Mammary epithelial cell (primary cell): ENCODE data around the gene GJB3.

Experiments used
- EZH2 ChIP-seq: IDR thresholded peaks from 2 replicates; pipeline ENCODE4 v1.6.1; 2012; ENCODE audit warnings: low read length, inconsistent platforms, borderline replicate concordance
- TF ChIP-seq, protein P1 (sequence below), 2 donors: IDR thresholded peaks in 1 of 2; conservative IDR thresholded peaks in 1 of 2; 2 replicates each; pipeline ENCODE4 v1.5.1; 2011 to 2012; ENCODE audit warnings: inconsistent platforms in 2 of 2, low read length in 2 of 2, mild to moderate bottlenecking in 2 of 2, control low read depth in 1 of 2, low read depth in 1 of 2; ENCODE audit not compliant: insufficient read depth in 1 of 2; ENCODE audit errors: extremely low read depth in 1 of 2

DNA sequence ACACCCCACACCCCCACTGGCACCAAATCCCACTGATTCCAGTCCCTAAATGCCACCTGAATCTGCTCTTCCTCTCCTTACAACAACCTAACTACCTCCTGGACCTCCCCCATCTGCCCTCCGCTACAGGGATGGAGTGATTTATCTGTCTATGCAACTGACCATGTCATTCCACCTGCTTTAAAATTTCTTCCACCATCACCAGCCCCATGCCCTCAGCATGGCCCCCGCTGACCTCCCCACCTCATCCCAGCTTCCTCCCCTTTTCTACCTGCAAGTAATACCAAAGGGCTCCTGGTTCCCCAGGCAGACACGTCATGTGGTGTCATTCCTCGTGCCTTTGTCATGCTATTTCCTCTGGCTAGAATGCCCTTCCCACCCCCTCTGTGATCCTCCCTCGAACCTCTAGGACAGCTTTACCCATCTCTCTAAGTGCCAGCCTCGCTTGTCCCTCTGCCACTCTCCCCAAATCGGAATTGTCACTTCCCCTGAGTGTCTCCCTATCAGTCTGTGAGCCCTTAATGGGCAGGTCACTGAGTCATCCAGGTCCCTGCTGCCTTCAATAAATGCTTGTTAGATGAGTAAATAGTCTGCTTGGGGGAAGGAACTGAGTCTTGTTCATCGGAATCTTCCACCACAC, 17.8 kb upstream of the GJB3 start:
- TF ChIP-seq, protein P1, sequence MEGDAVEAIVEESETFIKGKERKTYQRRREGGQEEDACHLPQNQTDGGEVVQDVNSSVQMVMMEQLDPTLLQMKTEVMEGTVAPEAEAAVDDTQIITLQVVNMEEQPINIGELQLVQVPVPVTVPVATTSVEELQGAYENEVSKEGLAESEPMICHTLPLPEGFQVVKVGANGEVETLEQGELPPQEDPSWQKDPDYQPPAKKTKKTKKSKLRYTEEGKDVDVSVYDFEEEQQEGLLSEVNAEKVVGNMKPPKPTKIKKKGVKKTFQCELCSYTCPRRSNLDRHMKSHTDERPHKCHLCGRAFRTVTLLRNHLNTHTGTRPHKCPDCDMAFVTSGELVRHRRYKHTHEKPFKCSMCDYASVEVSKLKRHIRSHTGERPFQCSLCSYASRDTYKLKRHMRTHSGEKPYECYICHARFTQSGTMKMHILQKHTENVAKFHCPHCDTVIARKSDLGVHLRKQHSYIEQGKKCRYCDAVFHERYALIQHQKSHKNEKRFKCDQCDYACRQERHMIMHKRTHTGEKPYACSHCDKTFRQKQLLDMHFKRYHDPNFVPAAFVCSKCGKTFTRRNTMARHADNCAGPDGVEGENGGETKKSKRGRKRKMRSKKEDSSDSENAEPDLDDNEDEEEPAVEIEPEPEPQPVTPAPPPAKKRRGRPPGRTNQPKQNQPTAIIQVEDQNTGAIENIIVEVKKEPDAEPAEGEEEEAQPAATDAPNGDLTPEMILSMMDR (conservative IDR thresholded peaks at IDR 0.05 in 1 of 2, IDR thresholded peaks at IDR 0.05 in 1 of 2; ENCODE audit: extremely low read depth in 1 of 2, insufficient read depth in 1 of 2, low read depth in 1 of 2, low read length in 2 of 2) = no peak
- TF ChIP-seq EZH2 = no peak
